Duodenal mucosa (tissue), 2 donors: ENCODE data around the gene EFNB3.
A peak's percentile ranks its signal among the peaks of the same experiment; 100 is the strongest.

Source experiments
- H3K27ac ChIP-seq: one replicate; pipeline ENCODE4 v1.7.0; 2013; ENCODE audit warnings: low read depth, low read length
- H3K27me3 ChIP-seq, 2 donors: one replicate each; pipeline ENCODE4 v1.7.0; 2013; ENCODE audit warnings: low read length in 2 of 2, control low read depth in 1 of 2; ENCODE audit not compliant: insufficient read depth in 2 of 2, control insufficient read depth in 1 of 2
- H3K36me3 ChIP-seq, 2 donors: one replicate each; pipeline ENCODE4 v1.7.0; 2013; ENCODE audit warnings: low read length in 2 of 2, control low read depth in 1 of 2; ENCODE audit not compliant: insufficient read depth in 2 of 2, control insufficient read depth in 1 of 2
- H3K4me1 ChIP-seq, 2 donors: one replicate each; pipeline ENCODE4 v1.7.0; 2013; ENCODE audit warnings: low read length in 2 of 2, control low read depth in 1 of 2; ENCODE audit not compliant: insufficient read depth in 2 of 2, control insufficient read depth in 1 of 2
- H3K4me3 ChIP-seq, 2 donors: one replicate each; pipeline ENCODE4 v1.7.0; 2013; ENCODE audit warnings: low read length in 2 of 2, low read depth in 1 of 2
- H3K9ac ChIP-seq, 2 donors: one replicate each; pipeline ENCODE4 v1.7.0; 2013; ENCODE audit warnings: low read length in 2 of 2, low read depth in 1 of 2
- H3K9me3 ChIP-seq, 2 donors: one replicate each; pipeline ENCODE4 v1.7.0; 2013; ENCODE audit warnings: low read length in 2 of 2, control low read depth in 1 of 2; ENCODE audit not compliant: control insufficient read depth in 1 of 2

The EFNB3 gene

DNA sequence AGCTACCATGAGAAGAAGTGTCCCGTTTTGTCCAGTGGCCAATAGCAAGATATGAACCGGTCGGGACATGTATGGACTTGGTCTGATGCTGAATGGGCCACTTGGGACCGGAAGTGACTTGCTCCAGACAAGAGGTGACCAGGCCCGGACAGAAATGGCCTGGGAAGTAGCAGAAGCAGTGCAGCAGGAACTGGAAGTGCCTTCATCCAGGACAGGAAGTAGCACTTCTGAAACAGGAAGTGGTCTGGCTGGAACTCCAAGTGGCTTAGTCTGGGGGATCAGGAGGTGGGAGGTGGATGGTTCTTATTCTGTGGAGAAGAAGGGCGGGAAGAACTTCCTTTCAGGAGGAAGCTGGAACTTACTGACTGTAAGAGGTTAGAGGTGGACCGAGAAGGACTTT, 5.3 kb downstream of the EFNB3 start:
- Histone ChIP-seq H3K36me3 (no peaks in the 10 kb centered on the region), H3K27me3 (peaks cover 47 to 53% of the 10 kb centered on the region in 2 donors), H3K27ac (no peak overlapping the region), H3K4me1 (no peaks in the 10 kb centered on the region), H3K9ac (no peak overlapping the region), H3K9me3 (no peaks in the 10 kb centered on the region), H3K4me3 (no peak overlapping the region)

- no peaks in the 10 kb centered on the region for H3K36me3 ChIP-seq
- no peaks in the 10 kb centered on the region for H3K9me3 ChIP-seq
- H3K27me3 ChIP-seq = peaks cover 48 to 53% of the 10 kb centered on the region in 2 donors
- H3K4me3 ChIP-seq = no peak overlapping the region
- H3K4me1 ChIP-seq = peaks cover under 1 to 1% of the 10 kb centered on the region in 2 donors
- H3K27ac ChIP-seq = no peak overlapping the region
- H3K9ac ChIP-seq = no peak overlapping the region
Observed at GRCh38 chr17:7711051-7711755, 6.2 kb downstream of the EFNB3 start.

DNA sequence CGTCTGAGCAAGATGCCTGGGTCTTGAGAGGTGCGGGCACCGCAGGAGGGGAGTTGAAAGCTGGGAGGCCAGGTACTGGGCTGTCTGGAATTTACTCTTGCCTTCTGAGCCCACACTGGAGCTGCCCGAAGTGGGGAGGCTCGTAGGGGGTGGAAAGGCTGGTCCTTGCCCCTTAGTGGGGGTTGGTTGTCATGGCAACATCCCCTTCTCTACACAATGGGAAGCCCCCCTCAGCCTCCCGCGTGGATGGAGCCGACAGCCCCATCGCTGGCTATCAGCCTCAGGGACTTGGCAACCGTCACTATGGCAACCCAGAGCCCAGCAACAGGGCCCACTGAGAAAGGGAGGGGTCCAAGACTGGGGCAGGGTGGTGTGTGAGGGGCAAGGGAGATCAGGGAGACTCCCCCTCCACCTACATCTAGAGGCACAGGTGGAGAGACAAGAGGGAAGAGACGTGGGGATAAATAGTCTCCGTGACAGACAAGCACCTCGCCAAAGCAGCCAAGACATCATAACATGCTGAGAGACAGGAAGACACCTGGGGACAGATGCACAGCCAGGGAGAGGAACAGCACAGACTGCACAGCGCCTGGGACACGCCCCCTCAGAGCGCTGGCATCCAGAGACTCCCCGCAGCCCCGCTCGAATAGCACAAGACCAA, 7.2 kb downstream of the EFNB3 start:
- no peaks in the 10 kb centered on the region for H3K9me3 ChIP-seq
- H3K9ac ChIP-seq = no peak overlapping the region
- H3K4me3 ChIP-seq = no peak overlapping the region
- peaks cover 9 to 11% of the 10 kb centered on the region in 2 donors for H3K4me1 ChIP-seq
- H3K36me3 ChIP-seq = no peaks in the 10 kb centered on the region
- peaks cover 38 to 50% of the 10 kb centered on the region in 2 donors for H3K27me3 ChIP-seq
- no peak overlapping the region for H3K27ac ChIP-seq

DNA sequence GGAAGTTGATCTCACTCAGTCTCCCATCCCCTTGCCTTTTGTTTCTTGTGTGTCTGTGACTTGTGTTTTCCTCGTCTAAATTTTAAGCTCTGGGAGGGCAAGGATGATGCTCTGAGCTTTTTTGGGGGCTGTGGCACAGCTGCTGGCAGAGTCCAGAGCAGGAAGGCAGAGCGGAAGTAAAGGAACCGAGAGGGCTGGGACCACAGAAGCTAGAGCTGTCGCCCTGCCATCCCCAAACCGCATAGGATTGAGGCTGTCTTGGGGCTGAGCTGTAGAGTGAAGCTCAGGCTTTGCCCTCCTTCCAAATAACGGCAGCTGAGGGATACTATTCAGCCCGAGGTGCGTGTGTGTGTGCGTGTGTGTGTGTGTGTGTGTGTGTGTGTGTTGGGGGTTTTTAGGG, 8.8 kb downstream of the EFNB3 start:
- peaks cover 36 to 45% of the 10 kb centered on the region in 2 donors for H3K27me3 ChIP-seq
- no peaks in the 10 kb centered on the region for H3K36me3 ChIP-seq

DNA sequence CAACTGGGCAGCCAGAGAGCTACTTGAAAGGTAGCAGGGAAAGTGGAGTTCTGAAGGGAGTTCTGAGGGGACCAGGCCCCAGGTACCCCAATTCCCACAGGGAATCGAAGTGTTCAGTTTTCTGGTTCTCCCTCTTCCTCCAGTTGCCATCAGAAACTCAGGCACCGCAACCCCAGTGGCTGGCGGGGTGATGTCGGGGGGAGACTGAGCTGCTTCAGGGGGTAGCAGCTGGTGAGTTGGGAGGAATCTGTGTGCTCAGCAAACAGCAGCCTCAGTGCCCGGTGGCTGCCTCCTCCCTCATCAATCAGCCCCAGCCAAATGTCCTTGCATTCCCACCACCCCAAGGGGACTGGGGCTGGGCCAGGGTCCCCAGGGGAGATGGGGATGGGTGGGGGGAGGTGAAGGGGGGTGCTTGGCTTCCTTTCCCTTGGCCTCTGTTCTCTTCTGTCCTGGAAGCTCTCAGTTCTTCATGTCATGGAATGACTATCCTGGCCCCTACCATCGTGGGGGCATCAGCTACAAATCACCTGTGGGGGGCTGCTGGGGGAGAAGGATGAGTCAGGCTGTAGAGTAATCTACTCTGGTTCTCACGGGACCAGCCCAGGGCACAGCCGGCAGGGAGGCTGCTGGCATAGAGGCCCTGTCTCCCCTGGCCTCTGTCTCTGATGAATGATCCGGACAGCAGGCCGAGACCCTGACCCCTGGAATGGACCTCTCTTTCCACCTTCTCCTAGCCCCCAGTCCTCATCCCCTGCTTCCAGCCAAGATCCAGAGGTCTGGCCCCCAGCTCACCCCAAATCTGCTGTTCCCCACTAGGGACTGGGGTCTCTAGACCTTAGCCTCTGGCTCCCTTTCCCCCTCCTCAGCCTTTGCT, 10.0 kb downstream of the EFNB3 start:
- Histone ChIP-seq H3K4me1 (peaks cover 19 to 23% of the 10 kb centered on the region in 2 donors), H3K9me3 (no peaks in the 10 kb centered on the region), H3K4me3 (no peak overlapping the region), H3K27ac (no peak overlapping the region), H3K27me3 (peaks cover 36 to 45% of the 10 kb centered on the region in 2 donors), H3K36me3 (no peaks in the 10 kb centered on the region), H3K9ac (no peak overlapping the region)

More for the DNA sequence above, 8.8 kb downstream of the EFNB3 start:
- Histone ChIP-seq H3K9me3 (no peaks in the 10 kb centered on the region), H3K27ac (no peak overlapping the region), H3K4me1 (peaks cover 19 to 23% of the 10 kb centered on the region in 2 donors), H3K4me3 (no peak overlapping the region), H3K9ac (no peak overlapping the region)

DNA sequence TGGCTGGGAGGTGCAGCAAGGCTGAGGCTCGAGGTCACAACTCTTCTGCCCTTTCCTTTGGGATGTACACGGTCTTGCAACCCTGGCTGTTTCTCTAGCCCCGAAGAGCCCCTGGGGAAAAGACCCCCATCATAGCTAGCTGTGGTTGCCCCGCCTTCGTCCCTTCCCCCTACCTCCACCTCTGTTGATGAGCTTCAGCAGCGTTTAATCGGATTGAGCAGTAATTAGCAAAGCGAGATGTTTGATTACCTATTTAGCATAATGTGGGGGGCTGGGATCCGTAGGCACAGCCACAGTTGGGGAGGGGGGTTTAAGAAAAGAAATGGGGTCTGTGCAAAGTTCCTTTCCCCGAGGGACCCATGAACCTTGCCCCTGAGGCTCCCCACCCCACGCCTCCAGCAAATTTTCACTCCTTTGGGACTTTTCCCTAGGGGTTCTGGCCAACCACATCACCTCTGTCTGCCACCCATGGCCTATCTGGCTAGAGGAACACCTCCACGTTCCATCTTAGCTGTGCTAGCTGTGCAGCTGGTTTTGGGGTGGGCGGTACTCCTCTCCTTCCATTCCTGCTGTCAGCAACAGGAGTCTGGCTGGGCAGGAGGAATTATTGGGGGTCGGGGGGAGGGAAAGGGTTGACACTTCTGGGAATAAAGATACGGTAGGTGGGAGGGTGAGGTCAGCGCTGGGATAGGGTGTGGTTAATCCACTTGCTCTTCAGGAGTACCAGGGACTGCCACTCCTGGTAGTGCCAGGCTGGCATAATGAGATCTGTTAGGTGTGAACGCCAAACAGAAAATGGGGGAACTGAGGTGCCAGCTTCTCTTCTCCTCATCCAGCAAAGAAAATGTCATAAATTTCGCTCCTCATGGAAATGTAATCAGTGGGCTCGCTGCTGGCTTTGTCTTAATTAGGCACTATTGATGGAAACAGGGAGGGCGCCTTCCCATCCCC, 11.2 kb downstream of the EFNB3 start:
- Histone ChIP-seq H3K4me3 (peak overlapping the region; percentile 65 to 68), H3K9ac (no peak overlapping the region), H3K9me3 (no peaks in the 10 kb centered on the region), H3K36me3 (no peaks in the 10 kb centered on the region), H3K4me1 (peaks cover 19 to 23% of the 10 kb centered on the region in 2 donors), H3K27me3 (peaks cover 36 to 40% of the 10 kb centered on the region in 2 donors), H3K27ac (no peak overlapping the region)

- H3K4me1 ChIP-seq = peaks cover 19 to 23% of the 10 kb centered on the region in 2 donors
- H3K4me3 ChIP-seq = peak within 1 kb of the TSS; percentile 65 to 68
- no peak within 1 kb of the TSS for H3K27ac ChIP-seq
- peak within 1 kb of the TSS in 1 of 2 donors; percentile 23 for H3K9ac ChIP-seq
- H3K27me3 ChIP-seq = peaks cover 29 to 31% of the 10 kb centered on the region in 2 donors
- no peaks in the 10 kb centered on the region for H3K36me3 ChIP-seq
- H3K9me3 ChIP-seq = no peaks in the 10 kb centered on the region
Observed at GRCh38 chr17:7716901-7717755, 12.1 kb downstream of the EFNB3 start, which contains the start of gene DNAH2. Gene DNAH2 (plus strand): TSS chr17:7717744. CDS start chr17:7719735, 1,991 bp downstream.

DNA sequence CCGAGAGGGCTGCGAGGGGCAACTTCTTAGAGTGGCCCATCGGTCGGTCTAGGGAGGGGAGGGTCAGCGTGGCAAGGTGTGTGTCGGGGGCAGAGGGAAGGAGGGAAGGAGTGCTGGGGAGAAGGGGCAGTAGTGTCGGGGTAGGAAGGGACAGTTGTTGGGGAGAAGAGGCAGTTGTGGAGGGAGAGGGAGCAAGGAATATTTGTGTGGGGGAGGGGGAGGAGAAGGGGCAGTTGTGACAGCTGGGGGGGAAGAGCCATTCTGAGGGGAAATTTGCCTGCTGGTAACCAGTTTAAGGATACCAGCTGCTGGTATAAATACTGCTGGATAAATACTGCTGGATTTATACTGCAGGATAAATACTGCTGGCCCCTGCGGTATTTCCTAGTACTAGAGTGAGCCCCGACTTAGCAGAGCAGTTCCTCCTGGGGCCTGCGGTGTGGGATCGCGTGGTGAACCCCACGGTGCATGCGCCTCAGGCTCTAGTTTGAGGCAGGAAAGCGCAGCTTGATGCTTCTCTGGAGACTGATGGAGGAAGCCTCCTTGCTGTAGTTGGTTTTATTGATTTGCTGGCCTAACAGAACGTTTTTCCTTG, 12.9 kb downstream of the EFNB3 start:
- Histone ChIP-seq H3K9ac (no peak overlapping the region), H3K9me3 (no peaks in the 10 kb centered on the region), H3K4me3 (peak overlapping the region; percentile 65 to 68), H3K27ac (no peak overlapping the region), H3K36me3 (no peaks in the 10 kb centered on the region), H3K27me3 (peaks cover 22 to 24% of the 10 kb centered on the region in 2 donors), H3K4me1 (peaks cover 19 to 23% of the 10 kb centered on the region in 2 donors)
